Naive thymus-derived CD4-positive, alpha-beta T cell (primary cell): ENCODE measurements around the gene AGBL1. TPM values are rescaled to one million over a fixed set of nuclear protein-coding genes. Genes with fewer than 3 reads are reported as not detected.

ENCODE experiments used
- ATAC-seq: fragments of 150-1000 bp; cut with Tn5 transposase; 2 replicates; pipeline ENCODE4 v1.10.0; 2021; ENCODE audit warnings: mild to moderate bottlenecking, moderate library complexity
- CTCF ChIA-PET: fragments of 350-600 bp; sonication (Branson Sonifier 250); formaldehyde crosslinking; loops from one replicate; lab custom pipeline; 2021; ENCODE audit warnings: antibody characterized with exemption; lab: Charles Lee
- POLR2A ChIA-PET: fragments of 350-600 bp; sonication (Branson Sonifier 250); formaldehyde crosslinking; loops from one replicate; lab custom pipeline; 2021; ENCODE audit warnings: antibody characterized with exemption, inconsistent platforms; lab: Charles Lee
- DNase-seq, 9 donors: peaks; one replicate each; pipeline versions ENCODE4 v3.0.0 to v3.0.0-alpha.2; 2020 to 2022; ENCODE audit warnings: mixed read lengths in 1 of 9
- H3K27ac ChIP-seq: one replicate; pipeline ENCODE4 v1.7.0; 2013; ENCODE audit warnings: mild to moderate bottlenecking, low read depth, low read length, moderate library complexity
- H3K27me3 ChIP-seq, 2 donors: one replicate each; pipeline ENCODE4 v1.7.0; 2013; ENCODE audit warnings: low read length in 2 of 2, mild to moderate bottlenecking in 2 of 2, moderate library complexity in 2 of 2; ENCODE audit not compliant: control insufficient read depth in 2 of 2, insufficient read depth in 2 of 2
- H3K36me3 ChIP-seq, 3 experiments: 1 replicate in 2 of 3; 2 replicates in 1 of 3; pipeline ENCODE4 v1.7.0; 2013; ENCODE audit warnings: low read length in 3 of 3, mild to moderate bottlenecking in 3 of 3, moderate library complexity in 1 of 3; ENCODE audit not compliant: insufficient read depth in 3 of 3, control insufficient read depth in 2 of 3
- H3K4me1 ChIP-seq, 2 donors: one replicate each; pipeline ENCODE4 v1.7.0; 2013; ENCODE audit warnings: low read length in 2 of 2, mild to moderate bottlenecking in 2 of 2, moderate library complexity in 1 of 2; ENCODE audit not compliant: control insufficient read depth in 2 of 2, insufficient read depth in 2 of 2
- H3K4me3 ChIP-seq: 2 replicates; pipeline ENCODE4 v1.7.0; 2013; ENCODE audit warnings: mild to moderate bottlenecking, low read length
- H3K9me3 ChIP-seq, 3 experiments: 1 replicate in 2 of 3; 2 replicates in 1 of 3; pipeline ENCODE4 v1.7.0; 2013; ENCODE audit warnings: low read length in 3 of 3; ENCODE audit not compliant: control insufficient read depth in 2 of 3
- H3K27ac Mint-ChIP-seq, 9 donors: one replicate each; pipeline ENCODE4 v1.8.0; 2020 to 2022; ENCODE audit warnings: mixed read lengths in 9 of 9, mild to moderate bottlenecking in 8 of 9, moderate library complexity in 5 of 9, inconsistent platforms in 2 of 9
- H3K27me3 Mint-ChIP-seq, 5 donors: one replicate each; pipeline ENCODE4 v1.8.0; 2021 to 2022; ENCODE audit warnings: mixed read lengths in 5 of 5, mild to moderate bottlenecking in 1 of 5
- H3K36me3 Mint-ChIP-seq, 5 donors: one replicate each; pipeline ENCODE4 v1.8.0; 2020 to 2022; ENCODE audit warnings: mixed read lengths in 5 of 5, mild to moderate bottlenecking in 3 of 5, inconsistent platforms in 1 of 5
- H3K4me1 Mint-ChIP-seq, 7 donors: one replicate each; pipeline ENCODE4 v1.8.0; 2020 to 2022; ENCODE audit warnings: mixed read lengths in 7 of 7, mild to moderate bottlenecking in 3 of 7, inconsistent platforms in 1 of 7
- H3K4me3 Mint-ChIP-seq, 10 donors: one replicate each; pipeline ENCODE4 v1.8.0; 2020 to 2022; ENCODE audit warnings: mild to moderate bottlenecking in 10 of 10, mixed read lengths in 10 of 10, moderate library complexity in 6 of 10, inconsistent platforms in 2 of 10
- H3K9me3 Mint-ChIP-seq, 11 donors: one replicate each; pipeline ENCODE4 v1.8.0; 2020 to 2022; ENCODE audit warnings: mixed read lengths in 11 of 11, mild to moderate bottlenecking in 4 of 11, inconsistent platforms in 1 of 11, moderate library complexity in 1 of 11
- intact Hi-C, 2 donors: fragments of 100-400 bp; cut with micrococcal nuclease; formaldehyde crosslinking; loops; one replicate each; pipeline ENCODE4 v1.15.1; 2023
- polyA plus RNA-seq, 2 donors: library from polyadenylated mRNA; unstranded; fragments of 300-500 nt; fragmentation: Illumina TruSeq; gene quantifications; one replicate each; pipeline ENCODE4 v1.2.3, GENCODE V29; 2021
- total RNA-seq, 6 experiments: library from RNA in 5 of 6; stranded (reverse) in 5 of 6; gene quantifications; 1 replicate in 5 of 6; 2 replicates in 1 of 6; pipeline ENCODE4 v1.2.3 and lab custom pipeline; 2021 to 2026

AGBL1 gene
- total and polyA plus RNA-seq, 7 experiments from 2014 or later = not detected

- no peak overlapping the region for H3K27ac ChIP-seq
- CTCF ChIA-PET = no interaction called here
- intact Hi-C loops = loop anchor here (5.0 to 10.0 kb wide), 2 partner anchors 37 to 90 kb away; no protein-coding TSS in a partner anchor
- peaks cover 0 to 4% (median 0%) of the 10 kb centered on the region in 11 donors for H3K9me3 Mint-ChIP-seq
- H3K36me3 Mint-ChIP-seq = peaks cover 0 to 8% (median 0%) of the 10 kb centered on the region in 5 donors
- DNase-seq (no peak), ATAC-seq (no peak)
- H3K27me3 ChIP-seq = no peaks in the 10 kb centered on the region
- H3K9me3 ChIP-seq = no peaks in the 10 kb centered on the region
- peaks cover 36 to 84% (median 73%) of the 10 kb centered on the region in 7 donors for H3K4me1 Mint-ChIP-seq
- peak overlapping the region in 3 of 9 donors; percentile 53 to 79 (median 65) for H3K27ac Mint-ChIP-seq
- POLR2A ChIA-PET = interaction anchor here (0.9 kb wide), 1 partner anchor 9 kb away, joined by 5 read pairs; no protein-coding TSS in a partner anchor
- H3K4me1 ChIP-seq = peaks cover 44 to 56% of the 10 kb centered on the region in 2 donors
- H3K4me3 ChIP-seq = no peak overlapping the region
- H3K4me3 Mint-ChIP-seq = peak overlapping the region in 7 of 10 donors; percentile 17 to 82 (median 76)
- H3K27me3 Mint-ChIP-seq = no peaks in the 10 kb centered on the region
- no peaks in the 10 kb centered on the region for H3K36me3 ChIP-seq
Measured at GRCh38 chr15:86654501-86654900, 574.8 kb downstream of the AGBL1 start.

GRCh38 chr15:86657305-86657704, 577.6 kb downstream of the AGBL1 start:
- intact Hi-C loops = loop anchor here in 1 of 2 donors (10.0 kb wide), 1 partner anchor 87 kb away; no protein-coding TSS in a partner anchor
- Histone ChIP-seq H3K36me3 (no peaks in the 10 kb centered on the region), H3K27ac (no peak overlapping the region), H3K27me3 (no peaks in the 10 kb centered on the region), H3K9me3 (no peaks in the 10 kb centered on the region), H3K4me3 (no peak overlapping the region), H3K4me1 (peaks cover 30 to 31% of the 10 kb centered on the region in 2 donors)
- DNase-seq (no peak), ATAC-seq (no peak)
- ChIA-PET CTCF (no interaction called here), POLR2A (no interaction called here)
- Mint-ChIP-seq H3K4me3 (peak overlapping the region in 1 of 10 donors; percentile 23), H3K9me3 (no peaks in the 10 kb centered on the region), H3K36me3 (peaks cover 0 to 1% (median 0%) of the 10 kb centered on the region in 5 donors), H3K27ac (no peak overlapping the region), H3K27me3 (no peaks in the 10 kb centered on the region), H3K4me1 (peaks cover 29 to 62% (median 51%) of the 10 kb centered on the region in 7 donors)

GRCh38 chr15:86659724-86660411, 580.2 kb downstream of the AGBL1 start:
- peaks cover 16 to 54% (median 37%) of the 10 kb centered on the region in 7 donors for H3K4me1 Mint-ChIP-seq
- H3K4me3 Mint-ChIP-seq = no peak overlapping the region
- H3K9me3 Mint-ChIP-seq = peaks cover 0 to 3% (median 0%) of the 10 kb centered on the region in 11 donors
- no peaks in the 10 kb centered on the region for H3K27me3 ChIP-seq
- H3K36me3 ChIP-seq = no peaks in the 10 kb centered on the region
- peaks cover 8 to 9% of the 10 kb centered on the region in 2 donors for H3K4me1 ChIP-seq
- no peak overlapping the region for H3K27ac ChIP-seq
- DNase-seq (no peak), ATAC-seq (no peak)
- H3K4me3 ChIP-seq = no peak overlapping the region
- no peaks in the 10 kb centered on the region for H3K9me3 ChIP-seq
- ChIA-PET POLR2A (no interaction called here), CTCF (no interaction called here)
- intact Hi-C loops = loop anchor here in 1 of 2 donors (10.0 kb wide), 1 partner anchor 85 kb away; no protein-coding TSS in a partner anchor
- H3K36me3 Mint-ChIP-seq = peaks cover 0 to 1% (median 0%) of the 10 kb centered on the region in 5 donors
- no peak overlapping the region for H3K27ac Mint-ChIP-seq
- no peaks in the 10 kb centered on the region for H3K27me3 Mint-ChIP-seq

GRCh38 chr15:86661580-86661979, 581.9 kb downstream of the AGBL1 start:
- no peaks in the 10 kb centered on the region for H3K9me3 ChIP-seq
- ChIA-PET POLR2A (no interaction called here), CTCF (no interaction called here)
- no peak for ATAC-seq
- Mint-ChIP-seq H3K4me3 (no peak overlapping the region), H3K27ac (no peak overlapping the region), H3K36me3 (peaks cover 0 to under 1% (median 0%) of the 10 kb centered on the region in 5 donors), H3K27me3 (no peaks in the 10 kb centered on the region), H3K4me1 (peaks cover 7 to 37% (median 20%) of the 10 kb centered on the region in 7 donors), H3K9me3 (peaks cover 0 to 3% (median 0%) of the 10 kb centered on the region in 11 donors)
- H3K4me3 ChIP-seq = no peak overlapping the region
- H3K4me1 ChIP-seq = no peaks in the 10 kb centered on the region
- H3K27ac ChIP-seq = no peak overlapping the region
- H3K36me3 ChIP-seq = no peaks in the 10 kb centered on the region
- intact Hi-C loops = no loop called here
- no peak for DNase-seq
- H3K27me3 ChIP-seq = no peaks in the 10 kb centered on the region

DNA sequence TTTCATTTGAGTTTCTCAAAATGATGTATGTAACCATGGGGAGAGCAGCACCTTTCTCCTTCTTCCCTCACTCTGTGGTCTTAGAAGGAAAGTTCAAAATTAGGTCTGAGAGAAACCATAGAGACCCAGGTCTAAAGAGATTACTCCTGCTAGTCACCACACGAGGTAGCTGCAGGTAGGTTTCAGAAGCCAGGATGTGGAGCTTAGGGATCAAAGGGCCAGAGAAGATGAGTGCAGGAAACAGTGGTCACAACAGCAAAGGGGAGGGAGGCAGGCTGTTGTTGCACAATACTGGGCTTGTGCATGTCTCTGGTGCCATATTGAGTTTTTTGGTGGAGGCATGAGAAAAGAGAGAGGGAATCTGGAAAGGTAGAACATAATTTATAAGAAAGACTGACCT, 583.6 kb downstream of the AGBL1 start:
- Mint-ChIP-seq H3K4me3 (peak overlapping the region in 3 of 10 donors; percentile 11 to 33 (median 22)), H3K27ac (peak overlapping the region in 1 of 9 donors; percentile 21), H3K9me3 (peaks cover 0 to 5% (median 0%) of the 10 kb centered on the region in 11 donors), H3K36me3 (no peaks in the 10 kb centered on the region), H3K4me1 (peaks cover 4 to 32% (median 11%) of the 10 kb centered on the region in 7 donors), H3K27me3 (no peaks in the 10 kb centered on the region)
- Histone ChIP-seq H3K36me3 (no peaks in the 10 kb centered on the region), H3K27ac (no peak overlapping the region), H3K27me3 (no peaks in the 10 kb centered on the region), H3K4me3 (no peak overlapping the region), H3K9me3 (no peaks in the 10 kb centered on the region), H3K4me1 (no peaks in the 10 kb centered on the region)
- ATAC-seq = peak; percentile 27
- intact Hi-C loops = no loop called here
- peak in 3 of 9 donors; percentile 3 to 8 (median 5) for DNase-seq
- ChIA-PET CTCF (interaction anchor here (0.6 to 0.7 kb wide), 2 partner anchors 81 to 693 kb away, joined by 4 read pairs; no protein-coding TSS in a partner anchor), POLR2A (interaction anchor here (0.8 kb wide), 1 partner anchor 9 kb away, joined by 5 read pairs; no protein-coding TSS in a partner anchor)

- Mint-ChIP-seq H3K27me3 (no peaks in the 10 kb centered on the region), H3K27ac (no peak overlapping the region), H3K4me1 (peaks cover 4 to 32% (median 11%) of the 10 kb centered on the region in 7 donors), H3K9me3 (peaks cover 0 to 6% (median 0%) of the 10 kb centered on the region in 11 donors), H3K36me3 (no peaks in the 10 kb centered on the region), H3K4me3 (no peak overlapping the region)
- DNase-seq (no peak), ATAC-seq (no peak)
- Histone ChIP-seq H3K9me3 (no peaks in the 10 kb centered on the region), H3K4me3 (no peak overlapping the region), H3K4me1 (no peaks in the 10 kb centered on the region), H3K36me3 (no peaks in the 10 kb centered on the region), H3K27me3 (no peaks in the 10 kb centered on the region), H3K27ac (no peak overlapping the region)
- ChIA-PET CTCF (interaction anchor here (0.7 kb wide), 1 partner anchor 80 kb away, joined by 4 read pairs; no protein-coding TSS in a partner anchor), POLR2A (no interaction called here)
- intact Hi-C loops = no loop called here
Measured at GRCh38 chr15:86663979-86664378, 584.3 kb downstream of the AGBL1 start.
